Activated gamma-delta T cell treated with Interleukin-2 at 50 U/mL for 16 hours (primary cell): ENCODE measurements around the gene ARID4A.
A peak's percentile ranks its signal among the peaks of the same experiment; 100 is the strongest.
"Not testable (repeated sequence)": the region's sequence is repeated elsewhere in the genome, so short reads cannot be mapped to it uniquely, and the experiment has no call there.

Source experiments
- DNase-seq: peaks from one replicate; pipeline ENCODE4 v3.0.0-alpha.2; 2020

The ARID4A gene, protein sequence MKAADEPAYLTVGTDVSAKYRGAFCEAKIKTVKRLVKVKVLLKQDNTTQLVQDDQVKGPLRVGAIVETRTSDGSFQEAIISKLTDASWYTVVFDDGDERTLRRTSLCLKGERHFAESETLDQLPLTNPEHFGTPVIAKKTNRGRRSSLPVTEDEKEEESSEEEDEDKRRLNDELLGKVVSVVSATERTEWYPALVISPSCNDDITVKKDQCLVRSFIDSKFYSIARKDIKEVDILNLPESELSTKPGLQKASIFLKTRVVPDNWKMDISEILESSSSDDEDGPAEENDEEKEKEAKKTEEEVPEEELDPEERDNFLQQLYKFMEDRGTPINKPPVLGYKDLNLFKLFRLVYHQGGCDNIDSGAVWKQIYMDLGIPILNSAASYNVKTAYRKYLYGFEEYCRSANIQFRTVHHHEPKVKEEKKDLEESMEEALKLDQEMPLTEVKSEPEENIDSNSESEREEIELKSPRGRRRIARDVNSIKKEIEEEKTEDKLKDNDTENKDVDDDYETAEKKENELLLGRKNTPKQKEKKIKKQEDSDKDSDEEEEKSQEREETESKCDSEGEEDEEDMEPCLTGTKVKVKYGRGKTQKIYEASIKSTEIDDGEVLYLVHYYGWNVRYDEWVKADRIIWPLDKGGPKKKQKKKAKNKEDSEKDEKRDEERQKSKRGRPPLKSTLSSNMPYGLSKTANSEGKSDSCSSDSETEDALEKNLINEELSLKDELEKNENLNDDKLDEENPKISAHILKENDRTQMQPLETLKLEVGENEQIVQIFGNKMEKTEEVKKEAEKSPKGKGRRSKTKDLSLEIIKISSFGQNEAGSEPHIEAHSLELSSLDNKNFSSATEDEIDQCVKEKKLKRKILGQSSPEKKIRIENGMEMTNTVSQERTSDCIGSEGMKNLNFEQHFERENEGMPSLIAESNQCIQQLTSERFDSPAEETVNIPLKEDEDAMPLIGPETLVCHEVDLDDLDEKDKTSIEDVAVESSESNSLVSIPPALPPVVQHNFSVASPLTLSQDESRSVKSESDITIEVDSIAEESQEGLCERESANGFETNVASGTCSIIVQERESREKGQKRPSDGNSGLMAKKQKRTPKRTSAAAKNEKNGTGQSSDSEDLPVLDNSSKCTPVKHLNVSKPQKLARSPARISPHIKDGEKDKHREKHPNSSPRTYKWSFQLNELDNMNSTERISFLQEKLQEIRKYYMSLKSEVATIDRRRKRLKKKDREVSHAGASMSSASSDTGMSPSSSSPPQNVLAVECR

DNA sequence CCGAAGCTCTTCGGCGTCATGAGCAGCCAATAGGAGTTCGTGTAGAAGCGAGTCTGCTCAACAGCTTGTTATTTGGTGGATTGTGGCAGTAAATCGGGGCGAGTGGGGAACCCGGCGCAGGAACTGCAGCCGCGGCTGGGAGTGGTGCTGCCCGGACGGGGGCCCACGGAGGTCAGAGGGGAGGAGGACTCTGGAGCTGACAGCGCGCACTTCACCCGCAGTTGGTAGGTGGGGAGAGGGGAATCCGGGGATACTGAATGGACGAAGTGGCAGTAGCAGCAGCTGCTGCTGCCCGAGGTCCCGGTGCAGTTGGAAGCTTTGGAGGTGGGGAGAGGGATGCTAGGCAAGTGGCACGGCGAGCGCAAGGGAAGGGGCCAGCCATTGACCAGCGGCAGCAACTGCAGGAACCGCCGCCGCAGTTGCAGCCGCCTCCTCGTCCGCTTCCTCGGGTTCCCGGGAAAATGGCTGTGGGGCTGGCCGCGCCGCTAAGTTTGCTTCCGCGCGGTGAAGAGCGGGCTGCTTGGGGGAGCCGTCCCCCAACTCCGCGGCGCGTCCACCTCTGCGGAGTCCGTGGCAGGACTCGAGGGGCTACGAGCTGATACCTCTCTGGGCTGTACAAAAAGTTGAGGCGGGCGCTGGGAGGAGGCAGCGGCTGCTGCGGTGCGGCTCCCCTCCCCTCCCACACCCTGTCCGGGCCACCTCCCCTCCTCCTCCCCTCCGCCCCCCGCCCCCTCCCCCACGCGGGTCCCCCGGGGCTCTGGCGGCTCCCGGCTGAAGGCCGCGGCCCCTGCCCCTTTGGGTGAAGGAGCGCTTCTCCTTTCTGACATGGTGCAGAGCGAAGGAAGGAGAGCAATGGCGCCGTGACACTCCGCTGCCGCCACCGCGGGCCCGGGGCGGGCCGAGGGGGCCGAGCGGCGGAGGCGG lies at the start of gene ARID4A:
Gene ARID4A, plus strand, starts transcription at position 79 of the 924 bp plus-strand sequence. CDS start 1,300 bp downstream, outside the sequence.
- DNase-seq, result peak; percentile 78

DNA sequence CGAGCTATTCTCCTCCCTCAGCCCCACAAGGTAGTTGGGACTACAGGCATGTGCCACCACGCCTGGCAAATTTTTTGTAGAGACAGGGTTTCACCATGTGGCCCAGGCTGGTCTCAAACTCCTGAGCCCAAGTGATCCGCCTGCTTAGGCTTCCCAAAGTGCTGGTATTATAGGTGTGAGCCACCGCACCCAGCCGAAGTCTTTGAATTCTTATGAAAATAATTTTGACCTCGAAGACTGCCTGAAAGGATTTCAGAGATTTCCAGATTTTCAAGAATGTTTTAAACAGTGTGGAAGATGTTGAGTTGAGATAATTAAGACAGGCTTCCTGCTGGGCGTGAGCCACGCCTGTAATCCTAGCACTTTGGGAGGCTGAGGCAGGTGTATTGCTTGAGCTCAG lies 48.7 kb upstream of the ARID4A start:
- no peak for DNase-seq

DNA sequence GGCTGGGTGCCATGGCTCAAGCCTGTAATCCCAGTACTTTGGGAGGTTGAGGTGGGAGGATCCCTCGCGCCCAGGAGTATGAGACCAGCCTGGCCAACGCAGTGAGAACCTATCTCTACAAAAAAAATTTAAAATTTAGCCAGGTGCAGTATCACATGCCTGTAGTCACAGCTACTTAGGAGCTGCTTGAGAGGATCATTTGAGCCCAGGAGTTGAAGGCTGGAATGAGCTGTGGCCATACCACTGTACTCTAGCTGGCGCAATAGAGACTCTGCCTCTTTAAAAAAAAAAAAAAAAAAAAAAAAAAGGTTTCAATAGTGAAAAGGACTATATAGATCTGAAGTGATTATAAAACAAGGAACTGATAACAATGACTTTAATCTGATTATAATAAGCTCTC lies 40.2 kb upstream of the ARID4A start:
- DNase-seq, result no peak

DNA sequence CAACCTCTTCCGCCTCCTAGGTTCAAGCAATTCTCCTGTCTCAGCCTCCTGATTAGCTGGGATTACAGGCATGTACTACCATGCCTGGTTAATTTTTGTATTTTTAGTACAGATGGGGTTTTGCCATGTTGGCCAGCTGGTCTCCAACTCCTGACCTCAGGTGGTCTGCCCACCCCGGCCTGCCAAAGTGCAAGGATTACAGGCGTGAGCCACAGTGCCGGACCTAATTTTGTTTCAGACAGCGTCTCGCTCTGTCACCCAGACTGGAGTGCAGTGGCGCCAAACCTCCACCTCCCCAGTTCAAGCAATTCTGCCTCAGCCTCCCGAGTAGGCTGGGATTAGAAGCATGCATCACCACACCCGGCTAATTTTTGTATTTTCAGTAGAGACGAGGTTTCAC lies 36.4 kb upstream of the ARID4A start:
- not testable (repeated sequence) for DNase-seq

DNA sequence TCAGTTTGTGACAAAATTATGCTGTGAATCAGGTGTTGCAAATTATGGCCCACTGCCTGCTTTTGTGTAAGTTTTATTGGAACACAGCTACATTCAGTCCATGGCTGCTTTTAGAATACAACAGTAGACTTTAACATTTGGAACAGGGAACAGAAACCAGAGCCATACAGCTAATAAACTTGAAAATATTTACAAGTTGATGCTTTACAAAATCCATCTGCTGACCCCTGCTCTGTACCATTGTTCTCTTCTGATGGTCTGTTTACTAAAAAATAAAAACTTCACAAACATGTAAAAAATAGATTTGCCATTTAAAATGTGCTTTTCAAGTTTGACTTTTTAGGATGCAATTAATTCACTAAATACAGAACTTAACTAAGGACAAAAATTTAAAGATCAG lies 33.0 kb upstream of the ARID4A start:
- no peak for DNase-seq

DNA sequence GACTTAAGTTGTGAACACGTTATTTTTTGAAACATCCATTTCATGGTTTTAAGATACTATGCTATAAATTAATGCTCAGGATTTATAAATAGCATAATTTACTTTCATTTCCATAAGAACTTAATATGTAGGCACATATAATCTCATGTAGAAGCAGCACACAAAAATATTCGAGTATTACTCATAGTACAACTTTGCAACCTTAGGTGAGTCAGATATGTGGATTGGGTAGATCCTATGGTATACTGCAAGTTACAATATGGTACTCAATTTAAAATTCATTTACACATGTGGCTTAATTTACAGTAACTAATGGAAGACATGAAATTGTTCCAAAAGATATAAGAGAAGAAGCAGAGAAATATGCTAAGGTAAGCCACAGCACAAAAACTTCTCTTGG lies 27.7 kb upstream of the ARID4A start:
- no peak for DNase-seq

DNA sequence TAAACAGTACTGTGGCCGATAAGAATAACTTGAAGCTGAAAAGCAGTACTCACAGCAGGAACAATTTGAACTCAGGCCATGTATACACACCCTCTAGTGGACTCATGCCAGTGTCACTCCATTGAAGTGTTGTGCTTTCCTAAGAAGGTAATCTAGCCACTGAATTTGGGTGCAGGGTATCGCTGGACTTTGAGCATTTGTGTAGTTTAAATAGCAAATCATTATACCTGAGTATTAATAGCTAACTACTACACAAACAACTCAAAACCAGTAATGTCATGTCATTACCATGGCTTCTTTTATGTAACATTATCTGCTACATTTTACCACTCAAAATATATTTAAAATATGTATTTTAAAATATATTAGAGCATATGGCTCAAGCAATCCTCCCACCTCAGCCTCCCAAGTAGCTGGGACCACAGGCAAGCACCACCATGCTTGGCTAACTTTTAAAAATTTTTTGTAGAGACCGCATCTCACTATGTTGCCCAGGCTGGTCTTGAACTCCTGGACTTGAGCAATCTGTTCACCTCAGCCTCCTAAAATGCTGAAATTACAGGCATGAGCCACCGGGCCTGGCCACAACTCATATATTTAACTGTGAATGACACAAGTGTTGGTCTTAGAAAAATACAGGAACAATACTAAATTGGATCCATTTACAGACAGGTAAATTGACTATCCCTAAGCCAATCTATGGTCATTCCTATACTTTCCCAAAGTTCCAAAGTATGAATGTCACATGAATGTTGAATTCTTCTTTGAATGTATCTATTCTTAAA lies 25.6 kb upstream of the ARID4A start:
- DNase-seq, result no peak

DNA sequence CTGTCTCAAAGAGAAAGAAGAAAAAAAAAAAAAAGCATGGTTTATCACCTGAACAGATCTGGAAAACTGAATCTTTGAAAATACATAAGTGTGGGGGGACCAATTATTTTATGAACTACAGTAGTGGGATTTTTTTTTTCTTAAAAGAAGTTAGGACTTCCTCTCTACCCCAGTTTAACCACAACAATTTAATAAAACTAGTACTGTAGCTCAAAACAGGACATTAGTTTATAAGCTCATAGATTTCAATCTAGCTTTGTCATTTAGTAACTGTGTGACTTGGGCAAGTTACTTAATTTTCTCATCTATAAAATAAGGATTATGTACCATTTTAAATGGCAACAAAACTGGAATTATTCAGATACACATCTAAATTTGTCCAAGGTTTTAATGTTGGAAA lies 23.5 kb upstream of the ARID4A start:
- no peak for DNase-seq

DNA sequence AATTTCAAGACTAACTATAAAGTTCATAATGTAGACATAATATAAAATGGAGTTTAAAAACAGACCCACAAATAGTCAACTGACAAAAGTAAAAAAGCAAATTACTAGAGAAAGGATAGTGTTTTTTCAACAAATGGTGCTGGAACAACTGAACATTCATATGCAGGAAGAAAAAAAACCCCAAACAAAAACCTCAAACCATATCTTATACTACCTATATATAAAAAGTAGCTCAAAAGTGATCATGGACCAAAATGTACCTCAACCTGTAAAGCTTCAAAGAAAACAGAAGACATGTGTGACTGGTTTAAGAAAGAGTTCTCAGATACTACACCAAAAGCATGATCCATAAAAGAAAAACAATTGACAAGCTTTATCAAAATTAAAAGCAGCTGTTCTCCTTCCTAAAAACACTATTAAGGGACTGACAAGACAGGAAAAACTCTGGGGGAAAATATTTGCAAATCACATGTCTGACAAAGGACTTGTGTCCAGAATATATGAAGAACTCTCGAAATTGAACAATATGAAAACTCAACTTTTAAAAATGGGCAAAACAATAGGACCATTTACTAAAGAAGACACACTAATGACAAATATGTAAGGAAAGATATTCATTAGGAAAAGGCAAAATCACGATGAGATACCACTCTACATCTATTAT lies 22.7 kb upstream of the ARID4A start:
- DNase-seq, result no peak

DNA sequence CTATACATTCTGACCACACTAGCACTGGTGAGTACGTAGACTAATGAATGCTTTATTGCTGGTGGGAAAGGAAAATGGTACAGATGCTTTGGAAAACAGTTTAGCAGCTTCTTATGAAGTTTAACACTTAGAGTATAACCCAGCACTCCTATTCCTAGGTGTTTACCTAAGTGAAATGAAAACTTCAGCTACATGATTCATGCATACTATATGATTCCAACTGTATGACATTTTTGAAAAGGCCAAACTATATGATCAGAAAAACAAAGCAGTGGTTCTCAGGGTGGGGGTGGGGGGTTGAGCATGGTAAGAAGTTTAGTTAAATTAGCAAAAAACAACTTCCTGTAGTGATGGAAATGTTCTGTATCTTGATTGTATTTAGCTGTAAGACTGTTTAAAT lies 22.1 kb upstream of the ARID4A start:
- DNase-seq, result no peak

DNA sequence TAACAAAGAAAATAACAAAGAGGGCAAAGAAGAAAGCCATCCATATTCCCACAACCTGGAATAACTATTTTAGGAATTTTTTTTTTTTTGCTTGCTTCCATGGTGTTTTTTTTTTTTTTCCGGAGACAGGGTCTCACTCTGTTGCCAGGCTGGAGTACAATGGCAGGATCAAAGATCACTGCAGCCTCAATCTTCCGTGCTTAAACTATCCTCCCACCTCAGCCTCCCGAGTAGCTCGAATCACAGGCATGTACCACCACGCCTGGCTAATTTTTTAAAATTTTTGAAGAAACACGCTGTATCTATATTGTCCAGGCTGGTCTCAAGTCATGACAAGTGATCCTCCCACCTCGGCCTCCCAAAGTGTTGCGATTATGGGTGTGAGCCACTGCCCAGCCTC lies 20.2 kb upstream of the ARID4A start:
- DNase-seq, result no peak

DNA sequence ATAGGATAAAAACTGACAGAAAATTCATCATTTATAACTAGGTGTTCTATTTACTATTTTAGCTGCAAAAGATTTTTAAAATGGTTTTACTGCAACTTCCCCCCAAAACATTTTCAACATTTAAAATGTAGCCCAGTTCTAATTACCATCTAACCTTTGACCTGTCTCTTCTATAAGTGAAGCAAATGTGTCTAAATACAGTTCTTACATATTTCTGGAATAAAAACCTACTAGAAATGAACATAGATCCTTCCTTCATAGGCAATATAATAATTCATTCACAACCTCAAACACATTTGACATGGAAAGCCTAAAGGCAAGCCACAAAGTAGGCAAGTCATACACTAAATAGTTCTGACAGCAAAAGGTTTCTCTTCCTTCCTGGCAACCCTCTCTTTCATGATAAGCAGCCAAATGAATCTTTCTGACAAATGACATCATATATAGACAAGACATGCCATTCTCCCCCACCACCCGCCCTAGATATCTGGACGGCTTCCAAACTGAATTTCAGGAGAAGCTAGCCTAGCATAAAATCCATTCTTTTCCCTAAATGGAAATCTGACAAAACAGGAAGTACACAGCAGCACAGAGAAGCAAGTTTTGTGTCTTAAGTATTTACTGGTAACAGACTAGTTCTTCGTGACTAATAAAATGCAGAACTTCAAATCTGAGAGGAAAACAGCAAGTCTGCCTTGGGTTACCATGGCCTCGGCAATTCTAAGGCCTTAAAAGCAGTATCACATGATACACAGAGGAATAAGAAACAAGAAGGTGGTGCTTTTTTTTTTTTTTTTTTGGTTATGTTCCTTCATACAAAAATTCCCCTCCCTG lies 17.2 kb upstream of the ARID4A start:
- no peak for DNase-seq

DNA sequence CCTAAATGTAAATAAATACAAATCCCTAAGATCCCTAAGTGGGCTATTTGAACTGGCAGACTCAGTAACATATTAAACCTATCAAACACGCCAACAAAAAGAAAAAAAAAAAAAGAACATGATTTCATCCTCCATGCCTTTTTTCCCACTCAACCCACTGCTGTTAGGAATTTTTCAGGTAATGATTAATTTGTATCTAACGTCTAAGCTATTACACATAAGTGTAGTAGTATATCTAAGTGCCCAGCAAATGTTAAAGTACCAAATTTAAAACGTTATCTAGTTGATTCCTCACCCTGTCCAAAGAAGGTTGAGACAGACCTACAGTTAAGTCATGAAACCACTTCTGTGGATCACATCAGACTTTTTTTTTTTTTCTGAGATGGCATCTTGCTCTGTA lies 16.4 kb upstream of the ARID4A start:
- no peak for DNase-seq

DNA sequence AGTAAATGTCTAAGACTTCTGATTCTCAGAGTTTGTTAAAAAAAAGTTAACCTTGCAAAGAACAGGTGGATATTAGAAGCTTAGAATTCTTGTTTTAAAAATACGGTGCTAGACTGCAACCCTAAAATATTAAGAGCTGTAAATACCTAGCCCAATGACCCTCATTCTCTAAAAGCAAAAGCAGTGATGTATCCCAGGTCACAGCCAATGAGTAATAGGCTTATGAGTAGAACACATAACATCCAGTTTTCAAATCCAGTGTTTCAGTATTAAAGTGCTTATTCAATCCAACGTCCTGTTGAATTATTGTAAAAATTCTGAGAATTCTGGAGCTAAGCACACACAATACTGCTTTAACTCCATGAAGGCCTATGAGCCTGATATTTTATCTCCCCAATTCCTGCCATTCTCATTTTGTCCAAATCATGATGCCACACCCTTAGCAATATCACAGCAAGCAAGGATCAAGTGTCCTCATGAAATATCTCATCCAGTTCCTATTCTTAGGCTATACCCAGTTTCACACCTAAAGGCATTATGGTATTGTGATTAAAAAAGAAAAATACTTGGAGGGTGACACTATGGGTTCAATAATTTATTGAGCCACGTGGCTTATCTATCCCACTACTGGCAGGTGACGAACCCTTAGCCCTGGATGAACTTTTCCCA lies 15.3 kb upstream of the ARID4A start:
- DNase-seq, result no peak

DNA sequence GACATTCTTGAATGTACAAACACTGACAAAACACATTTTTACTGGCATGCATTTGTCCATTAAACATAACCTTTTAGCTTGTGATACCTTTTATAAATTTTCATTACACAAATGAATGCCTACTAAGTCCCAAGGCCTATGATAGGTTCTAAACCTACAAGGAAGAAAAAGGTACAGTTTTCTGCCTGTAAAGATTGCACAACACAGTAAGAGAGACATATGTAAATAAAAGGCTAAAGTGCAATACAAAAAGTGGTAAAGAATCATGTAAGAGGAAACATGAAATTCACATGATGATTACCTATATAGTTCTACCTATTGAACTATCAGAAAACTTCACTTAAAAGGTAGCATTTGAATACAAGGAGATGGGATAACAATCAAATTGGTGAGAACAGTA lies 14.6 kb upstream of the ARID4A start:
- no peak for DNase-seq

DNA sequence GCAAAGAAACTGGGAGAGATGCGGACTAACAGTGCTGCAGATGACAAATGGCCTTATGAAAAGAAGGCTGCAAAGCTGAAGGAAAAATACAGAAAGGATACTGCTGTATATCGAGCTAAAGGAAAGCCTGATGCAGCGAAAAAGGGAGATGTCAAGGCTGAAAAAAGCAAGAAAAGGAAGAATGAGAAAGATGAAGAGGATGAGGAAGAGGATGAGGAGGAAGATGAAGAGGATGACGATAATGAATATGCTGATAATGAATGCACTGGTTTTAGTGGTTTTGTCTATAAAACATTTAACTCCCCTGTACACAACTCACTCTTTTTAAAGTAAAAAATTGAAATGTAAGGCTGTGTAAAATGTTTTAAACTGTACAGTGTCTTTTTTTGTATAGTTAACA lies 13.2 kb upstream of the ARID4A start:
- DNase-seq, result no peak

DNA sequence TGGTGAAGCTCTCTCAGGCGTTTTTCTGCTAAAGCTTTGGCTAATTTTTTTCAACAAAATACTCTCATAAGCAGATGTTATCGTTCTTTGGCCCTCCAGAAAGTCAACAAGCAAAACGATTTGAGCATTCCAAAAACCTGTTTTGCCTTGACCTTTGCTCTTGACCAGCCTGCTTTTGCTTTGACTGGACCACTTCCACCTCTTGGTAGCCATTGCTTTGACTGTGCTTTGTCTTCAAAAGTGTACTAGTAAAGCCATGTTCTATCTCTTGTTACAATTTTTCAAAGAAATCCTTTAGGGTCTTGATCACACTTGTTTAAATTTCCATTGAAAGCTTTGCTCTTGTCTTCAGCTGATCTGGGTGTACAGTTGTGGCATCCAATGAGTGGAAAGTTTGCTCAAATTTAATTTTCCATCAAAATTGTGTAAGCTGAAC lies 10.7 kb upstream of the ARID4A start:
- DNase-seq, result no peak

DNA sequence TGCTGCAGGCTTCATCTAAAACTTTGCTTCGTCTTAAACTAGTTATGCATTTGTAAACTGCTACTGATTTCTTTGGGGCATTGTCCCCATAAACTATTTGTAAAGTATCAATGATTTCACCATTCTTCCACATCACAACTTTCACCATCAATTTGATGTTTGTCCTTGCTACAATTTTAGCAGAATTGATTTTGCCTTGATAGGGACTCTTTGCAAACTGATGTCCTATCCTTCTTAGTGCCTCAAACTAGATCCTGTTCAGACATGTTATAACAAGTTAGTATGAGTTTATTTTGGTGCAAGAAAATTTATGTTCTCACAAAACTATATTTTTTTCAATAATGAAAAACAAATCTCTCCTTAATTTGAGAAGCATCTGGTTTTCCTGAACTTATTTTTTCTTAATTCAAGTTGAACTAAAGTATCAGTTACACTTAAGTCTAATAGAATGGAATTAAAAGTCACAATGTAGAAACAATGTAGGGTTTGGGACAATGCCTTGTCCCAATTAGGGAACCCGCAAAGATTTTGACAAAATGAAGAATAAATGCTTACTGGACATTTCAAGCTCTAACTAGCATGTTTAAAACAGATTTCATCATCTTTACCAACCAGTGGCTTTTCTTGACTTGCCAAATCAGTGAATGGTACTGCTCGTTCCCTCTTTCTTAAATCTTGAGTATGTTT lies 10.1 kb upstream of the ARID4A start:
- DNase-seq, result no peak

DNA sequence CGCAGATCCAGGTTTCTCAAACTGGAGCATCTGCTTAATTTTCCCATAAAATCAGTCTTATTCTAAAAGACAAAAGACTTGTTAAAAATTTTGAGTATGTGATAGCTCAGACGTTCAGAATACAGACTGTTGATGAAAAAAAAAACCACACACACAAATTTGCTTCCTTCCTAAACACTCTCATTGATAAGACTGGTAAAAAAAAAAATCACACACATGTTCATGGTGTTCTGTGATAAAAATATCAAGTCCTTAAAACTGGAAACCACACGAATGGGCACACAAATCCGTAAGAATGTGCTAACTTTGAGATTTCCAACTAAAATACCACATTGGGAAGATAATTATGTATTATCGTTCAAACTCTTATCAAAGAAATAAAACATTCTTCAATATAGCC lies 6.7 kb upstream of the ARID4A start:
- DNase-seq, result no peak
